Hindlimb muscle (tissue), 1 donor: ENCODE results near the gene KIF14. TPM values are rescaled to one million over a fixed set of nuclear protein-coding genes. Genes with fewer than 3 reads are reported as not detected.
A peak's percentile ranks its signal among the peaks of the same experiment; 100 is the strongest.

ENCODE experiments used
- DNase-seq: peaks from one replicate; pipeline ENCODE4 v3.0.0-alpha.2; 2013
- polyA plus RNA-seq: library from polyadenylated mRNA; unstranded; fragments of 120-200 nt; gene quantifications from one replicate; pipeline ENCODE4 v1.2.1, GENCODE V29; 2013; ENCODE audit not compliant: insufficient read length

The KIF14 gene, protein sequence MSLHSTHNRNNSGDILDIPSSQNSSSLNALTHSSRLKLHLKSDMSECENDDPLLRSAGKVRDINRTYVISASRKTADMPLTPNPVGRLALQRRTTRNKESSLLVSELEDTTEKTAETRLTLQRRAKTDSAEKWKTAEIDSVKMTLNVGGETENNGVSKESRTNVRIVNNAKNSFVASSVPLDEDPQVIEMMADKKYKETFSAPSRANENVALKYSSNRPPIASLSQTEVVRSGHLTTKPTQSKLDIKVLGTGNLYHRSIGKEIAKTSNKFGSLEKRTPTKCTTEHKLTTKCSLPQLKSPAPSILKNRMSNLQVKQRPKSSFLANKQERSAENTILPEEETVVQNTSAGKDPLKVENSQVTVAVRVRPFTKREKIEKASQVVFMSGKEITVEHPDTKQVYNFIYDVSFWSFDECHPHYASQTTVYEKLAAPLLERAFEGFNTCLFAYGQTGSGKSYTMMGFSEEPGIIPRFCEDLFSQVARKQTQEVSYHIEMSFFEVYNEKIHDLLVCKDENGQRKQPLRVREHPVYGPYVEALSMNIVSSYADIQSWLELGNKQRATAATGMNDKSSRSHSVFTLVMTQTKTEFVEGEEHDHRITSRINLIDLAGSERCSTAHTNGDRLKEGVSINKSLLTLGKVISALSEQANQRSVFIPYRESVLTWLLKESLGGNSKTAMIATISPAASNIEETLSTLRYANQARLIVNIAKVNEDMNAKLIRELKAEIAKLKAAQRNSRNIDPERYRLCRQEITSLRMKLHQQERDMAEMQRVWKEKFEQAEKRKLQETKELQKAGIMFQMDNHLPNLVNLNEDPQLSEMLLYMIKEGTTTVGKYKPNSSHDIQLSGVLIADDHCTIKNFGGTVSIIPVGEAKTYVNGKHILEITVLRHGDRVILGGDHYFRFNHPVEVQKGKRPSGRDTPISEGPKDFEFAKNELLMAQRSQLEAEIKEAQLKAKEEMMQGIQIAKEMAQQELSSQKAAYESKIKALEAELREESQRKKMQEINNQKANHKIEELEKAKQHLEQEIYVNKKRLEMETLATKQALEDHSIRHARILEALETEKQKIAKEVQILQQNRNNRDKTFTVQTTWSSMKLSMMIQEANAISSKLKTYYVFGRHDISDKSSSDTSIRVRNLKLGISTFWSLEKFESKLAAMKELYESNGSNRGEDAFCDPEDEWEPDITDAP (N-terminal part only)
- polyA plus RNA-seq, result 2.1 TPM

DNA sequence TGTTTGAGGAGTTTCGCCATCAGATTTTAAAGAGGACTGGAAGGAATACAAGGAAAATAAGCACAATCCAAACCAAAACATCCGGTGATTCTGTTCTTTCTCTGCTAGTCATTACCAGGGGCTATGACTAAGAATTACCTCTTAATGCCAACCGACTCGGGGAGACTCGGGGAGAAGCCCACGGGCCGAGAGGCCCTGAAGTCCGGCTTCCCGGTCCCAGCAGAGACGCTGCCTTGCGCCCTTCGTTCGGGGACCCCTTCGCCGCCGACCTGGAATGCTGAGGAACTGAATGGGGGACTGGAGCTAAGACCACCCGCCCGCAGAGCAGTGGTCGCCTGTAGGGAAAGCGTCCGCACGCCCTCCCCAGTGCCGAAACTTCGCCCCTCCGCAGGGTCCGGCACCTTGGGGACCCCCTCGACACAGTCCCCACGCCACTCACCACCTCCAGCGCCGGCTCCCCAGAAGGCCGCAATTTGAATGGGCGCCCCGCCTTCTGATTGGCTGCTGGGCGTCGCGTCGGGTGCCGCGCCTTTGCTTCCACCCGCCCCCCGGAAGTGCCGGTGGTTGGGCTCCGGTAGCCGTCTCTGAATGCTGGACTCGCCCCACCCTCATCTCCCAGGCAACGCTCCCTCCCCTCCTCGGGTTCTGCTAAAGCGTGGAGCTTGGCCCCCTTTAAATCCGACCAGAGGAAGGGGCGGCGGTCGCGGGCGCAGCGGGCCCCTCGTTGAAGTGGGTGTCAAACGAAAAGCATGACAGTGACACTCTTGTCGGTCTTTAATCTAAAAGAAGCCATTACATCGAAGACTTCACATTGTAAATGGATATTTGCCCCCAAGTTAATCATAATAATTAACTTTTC, at the start of gene KIF14:
TSS of gene KIF14 (minus strand) at position 479 of the 859 bp plus-strand sequence. CDS start 2,028 bp downstream, outside the sequence.
- DNase-seq, result peak; percentile 92

DNA sequence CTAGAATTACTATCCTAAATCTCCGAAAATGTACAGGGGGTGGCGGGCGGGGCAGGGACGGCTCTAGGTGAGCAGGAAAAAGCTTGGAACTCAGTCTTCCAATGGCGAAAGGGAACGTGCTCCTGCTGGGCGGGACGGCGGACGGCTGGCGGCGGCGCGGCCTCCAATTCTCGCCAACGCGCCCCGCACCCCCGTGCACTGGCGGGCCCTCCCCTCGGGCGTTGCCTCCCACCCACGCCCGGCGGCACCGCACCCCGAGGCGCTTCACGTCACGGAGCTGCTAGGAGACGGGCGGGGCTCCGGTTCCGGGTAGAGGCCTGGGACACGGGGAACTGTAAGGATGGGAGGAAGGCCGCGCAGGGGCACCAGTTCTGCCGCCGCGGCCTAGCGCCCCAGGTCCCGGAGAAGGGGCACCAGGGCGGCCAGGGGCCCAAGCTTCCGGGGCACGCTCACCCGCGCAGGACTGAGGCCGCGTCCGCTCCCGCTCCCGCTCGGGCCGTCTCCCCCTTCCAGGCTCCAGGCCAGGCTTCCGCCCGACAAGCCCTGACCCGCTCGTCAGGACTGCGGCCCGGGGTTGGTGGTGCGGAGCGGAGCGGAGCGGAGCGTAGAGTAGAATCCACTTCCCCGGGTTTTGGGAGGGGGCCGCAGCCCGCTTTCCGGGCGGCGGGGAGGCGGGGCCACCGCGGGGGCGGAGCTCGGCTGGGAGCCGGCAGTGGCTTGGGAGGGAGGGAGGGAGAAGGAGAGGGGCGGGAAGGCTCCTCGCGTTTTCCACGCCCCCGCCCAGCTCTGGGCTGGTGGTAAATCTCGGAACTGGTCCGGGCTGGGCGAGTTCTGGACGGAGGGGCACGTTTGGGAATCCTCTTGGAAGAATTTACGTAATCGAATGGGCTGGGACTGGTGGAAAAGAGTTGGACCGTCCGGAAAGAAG, 49.0 kb upstream of the KIF14 start, which contains the start of gene DDX59:
TSS of gene DDX59 (minus strand) at position 594 of the 928 bp plus-strand sequence. CDS start 3,167 bp downstream, outside the sequence.
- peak; percentile 97 for DNase-seq

DNA sequence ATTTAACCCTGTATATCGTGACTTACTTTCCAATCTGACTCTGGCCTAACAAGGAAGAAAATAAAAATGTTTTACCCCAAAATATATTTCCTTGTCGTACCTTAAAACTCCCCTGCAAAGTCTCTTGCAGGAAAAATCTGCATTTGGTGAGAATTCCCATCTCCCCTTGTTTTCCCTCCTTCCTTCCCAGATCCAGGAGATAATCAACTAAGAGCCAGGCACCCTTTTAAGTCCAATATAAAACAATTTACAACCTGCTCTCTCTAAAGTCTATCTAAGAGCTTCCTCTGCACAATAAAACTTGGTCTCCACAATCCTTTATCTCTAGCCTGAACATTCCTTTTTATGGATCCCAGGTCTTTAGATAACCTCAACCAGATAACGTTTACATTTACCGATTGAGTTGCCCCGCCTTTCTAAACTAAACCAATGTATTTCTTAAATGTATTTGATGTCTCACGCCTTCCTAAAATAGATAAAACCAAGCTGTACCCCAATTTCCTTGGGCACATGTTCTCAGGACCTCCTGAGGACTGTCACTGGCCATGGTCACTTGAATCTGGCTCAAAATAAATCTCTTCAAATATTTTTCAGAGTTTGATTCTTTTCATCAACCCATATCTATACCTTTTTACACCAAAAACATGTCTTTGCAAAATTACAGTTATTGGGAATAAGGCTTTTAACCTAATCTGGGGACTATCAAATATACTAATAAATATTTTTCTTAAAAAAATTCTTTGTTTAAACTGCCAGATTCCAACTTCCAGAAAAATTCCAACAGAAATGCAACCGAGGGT, 48.2 kb upstream of the KIF14 start:
- no peak for DNase-seq

DNA sequence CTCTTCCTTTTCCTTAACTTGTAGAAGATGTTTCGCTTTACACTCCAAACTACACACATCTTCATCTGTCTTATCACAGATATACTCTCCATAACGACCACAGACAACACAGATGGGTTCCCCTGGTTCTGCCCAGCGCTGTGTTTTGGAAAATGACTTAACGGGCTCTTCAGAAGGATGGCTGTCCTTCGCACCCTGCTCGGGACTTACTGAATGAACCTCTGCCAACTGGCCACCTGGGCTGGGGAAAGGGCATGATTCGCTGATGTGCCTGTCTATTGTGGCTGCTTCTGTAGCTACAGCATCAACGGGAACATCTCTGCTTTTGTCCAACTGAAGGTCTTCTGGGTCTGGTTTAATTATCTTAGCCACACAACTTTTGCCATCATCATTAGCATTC, 45.8 kb upstream of the KIF14 start:
- no peak for DNase-seq

DNA sequence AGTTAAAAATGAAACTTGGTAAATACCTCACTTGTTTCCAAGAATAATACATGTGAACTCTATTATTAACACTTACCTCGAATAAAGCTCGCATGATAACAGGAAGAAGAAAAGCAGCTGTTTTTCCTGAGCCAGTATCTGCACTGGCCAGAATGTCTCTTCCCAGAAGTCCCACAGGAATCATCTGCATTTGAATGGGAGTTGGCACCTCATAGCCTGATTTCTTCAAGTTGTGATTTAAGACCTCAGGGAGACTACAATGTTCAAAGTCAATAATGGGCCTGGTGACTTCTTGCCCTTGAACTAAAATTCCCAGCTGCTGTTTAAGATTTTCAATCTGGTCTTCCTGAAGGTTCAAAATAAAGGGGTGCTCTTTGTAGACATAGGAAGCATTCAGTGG, 45.3 kb upstream of the KIF14 start:
- DNase-seq, result no peak

DNA sequence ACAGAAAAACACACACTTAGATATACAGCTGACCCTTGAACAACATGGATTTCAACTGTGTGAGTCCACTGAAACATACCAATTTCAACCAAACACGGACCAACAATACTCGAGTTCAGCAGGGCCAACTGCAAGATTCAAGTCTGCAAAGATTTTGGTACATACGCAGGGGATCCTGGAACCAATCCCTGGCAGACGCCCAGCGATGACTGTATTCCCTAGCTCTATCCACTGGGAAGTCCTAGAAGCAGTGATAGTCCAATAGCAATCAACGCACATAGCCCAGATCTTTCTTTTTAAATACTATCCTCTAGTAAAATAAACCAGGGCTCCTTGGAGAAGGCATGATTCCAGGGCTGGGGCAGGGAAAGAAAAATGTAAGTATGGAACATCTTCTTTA, 40.2 kb upstream of the KIF14 start:
- no peak for DNase-seq

DNA sequence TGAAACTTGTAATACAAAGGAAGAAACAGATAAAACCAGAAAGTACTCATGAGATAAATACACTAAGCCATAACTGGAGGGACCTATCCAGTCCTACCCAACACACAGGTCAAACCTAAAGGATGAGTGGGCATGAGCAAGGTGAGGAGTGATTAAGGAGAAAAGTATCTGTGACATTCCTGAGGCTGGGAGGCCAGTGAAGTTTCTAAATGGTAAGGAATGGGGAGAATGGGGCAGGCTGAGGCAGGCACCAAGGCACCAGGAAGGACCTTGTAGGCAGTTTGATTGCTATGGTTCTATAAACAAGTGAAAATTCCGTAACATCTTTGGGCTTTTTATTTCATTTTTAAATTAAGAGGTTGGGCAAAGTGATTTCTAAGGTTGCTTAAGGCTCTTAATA, 38.7 kb upstream of the KIF14 start:
- no peak for DNase-seq

DNA sequence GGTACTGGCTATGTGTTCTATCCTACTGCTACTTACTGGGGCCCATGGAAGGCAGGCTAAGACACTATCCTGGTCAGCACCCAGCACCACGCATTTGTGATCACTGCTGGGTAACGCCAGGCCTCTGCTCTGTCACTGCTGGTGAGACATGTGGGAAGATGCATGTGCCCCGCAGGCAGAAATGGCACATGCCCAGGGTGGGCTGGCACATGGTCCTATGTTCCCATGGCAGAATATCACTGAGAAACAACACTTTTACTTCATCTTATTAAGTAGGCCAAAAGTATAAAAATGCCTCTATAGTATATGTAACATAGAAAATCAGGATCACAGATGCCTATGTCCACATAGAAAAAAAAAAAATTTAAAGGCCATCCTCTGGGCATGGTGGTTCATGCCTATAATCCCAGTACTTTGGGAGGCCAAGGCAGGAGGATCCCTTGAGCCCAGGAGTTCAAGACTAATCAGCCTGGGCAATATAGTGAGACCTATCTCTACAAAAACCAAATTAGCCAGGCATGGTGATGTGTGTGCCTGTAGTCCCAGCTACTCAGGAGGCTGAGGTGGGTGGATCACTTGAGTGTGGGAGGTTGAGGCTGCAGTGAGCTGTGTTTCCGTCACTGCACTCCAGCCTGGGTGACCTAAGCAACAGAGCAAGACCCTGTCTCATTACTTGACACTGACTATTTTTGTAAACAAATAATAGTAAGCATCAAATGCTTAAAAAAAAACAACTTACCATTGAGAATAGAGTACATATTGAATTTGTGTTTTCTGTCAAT, 37.7 kb upstream of the KIF14 start:
- DNase-seq, result no peak

DNA sequence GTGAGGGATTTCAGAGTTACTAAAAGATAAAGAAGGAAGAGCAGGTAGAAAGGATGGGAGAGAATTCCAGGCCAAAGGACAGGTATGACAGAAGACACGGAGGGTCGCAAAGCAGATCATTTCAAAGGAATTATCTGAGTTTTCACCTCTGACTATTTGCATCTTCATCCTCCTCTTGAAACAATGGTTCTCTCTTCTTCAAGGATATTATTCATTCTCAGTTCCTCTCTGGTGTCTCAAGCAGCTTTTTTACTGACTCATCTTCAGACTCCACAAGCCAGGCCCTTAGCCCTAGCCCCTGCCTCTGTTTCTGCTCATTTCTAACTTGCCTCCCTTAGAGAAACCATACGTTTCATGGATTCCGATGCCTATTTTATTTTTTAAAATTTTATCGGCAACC, 34.1 kb upstream of the KIF14 start:
- DNase-seq, result no peak

DNA sequence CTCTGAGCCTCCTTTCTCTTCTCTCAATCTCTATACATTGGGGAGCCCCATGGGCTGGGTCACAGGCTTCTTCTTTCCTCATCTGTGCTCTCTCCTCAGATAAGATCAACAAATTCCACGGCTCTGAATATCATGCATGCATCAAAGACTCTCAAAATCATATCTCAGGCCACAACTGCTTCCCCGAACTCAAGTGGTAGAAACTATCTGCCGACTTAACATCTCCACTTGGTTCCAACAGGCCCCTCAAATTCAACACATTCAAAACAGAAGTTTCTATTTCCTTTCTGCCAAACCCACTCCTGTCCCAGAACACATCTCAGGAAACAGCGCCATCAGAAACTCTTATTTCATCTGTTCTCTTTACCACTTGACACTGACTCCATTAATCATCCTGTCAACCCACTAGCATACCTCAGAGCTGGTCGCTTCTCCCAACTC, 32.5 kb upstream of the KIF14 start:
- no peak for DNase-seq

DNA sequence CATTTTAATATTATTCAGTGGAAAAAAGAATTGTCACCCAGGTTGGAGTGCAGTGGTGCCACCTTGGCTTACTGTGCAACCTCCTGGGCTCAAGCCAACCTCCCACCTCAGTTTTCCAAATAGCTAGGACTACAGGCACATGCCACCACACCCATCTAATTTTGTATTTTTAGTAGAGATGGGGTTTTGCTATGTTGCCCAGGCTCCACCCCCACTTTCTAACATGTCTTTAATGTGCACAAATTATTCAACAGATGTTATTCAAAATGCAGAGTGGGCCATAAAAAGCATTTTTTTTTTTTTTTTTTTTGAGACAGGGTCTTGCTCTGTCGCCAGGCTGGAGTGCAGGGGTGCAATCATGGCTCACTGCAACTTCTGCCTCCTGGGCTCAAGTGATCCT, 31.8 kb upstream of the KIF14 start:
- no peak for DNase-seq

DNA sequence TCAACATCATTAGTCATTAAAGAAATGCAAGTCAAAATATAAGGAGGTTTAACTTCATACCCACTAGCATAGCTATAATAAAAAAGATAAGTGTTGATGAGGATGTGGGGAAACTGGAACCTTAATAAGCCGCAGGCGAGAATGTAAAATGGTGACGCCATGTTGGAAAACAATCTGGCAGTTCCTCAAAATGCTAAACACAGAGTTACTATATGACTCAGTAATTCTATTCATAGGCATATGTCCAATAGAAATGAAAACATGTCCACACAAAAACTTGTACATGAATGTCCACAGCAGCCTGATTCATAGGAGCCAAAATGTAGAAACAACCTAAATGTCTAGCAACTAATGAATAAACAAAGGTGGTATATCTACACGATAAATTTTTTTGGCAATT, 26.0 kb upstream of the KIF14 start:
- no peak for DNase-seq

DNA sequence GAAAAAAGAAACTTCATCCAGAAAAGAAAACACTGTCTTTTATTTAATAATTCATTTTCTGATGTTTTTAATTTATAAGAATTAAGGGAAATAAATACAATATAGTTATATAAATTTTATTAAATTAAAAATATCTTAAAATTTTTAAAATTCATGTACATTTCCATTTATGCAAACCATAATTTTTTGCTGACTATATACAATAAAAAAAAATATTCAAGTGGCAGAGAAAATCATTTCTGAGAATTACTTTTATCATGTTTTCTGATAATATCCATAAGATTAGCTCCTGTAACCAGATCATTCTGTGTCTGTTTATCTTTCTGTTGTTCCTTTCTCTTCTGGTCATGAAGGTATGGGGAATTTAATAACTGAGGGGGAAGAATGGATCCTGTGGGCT, 23.5 kb upstream of the KIF14 start:
- no peak for DNase-seq

DNA sequence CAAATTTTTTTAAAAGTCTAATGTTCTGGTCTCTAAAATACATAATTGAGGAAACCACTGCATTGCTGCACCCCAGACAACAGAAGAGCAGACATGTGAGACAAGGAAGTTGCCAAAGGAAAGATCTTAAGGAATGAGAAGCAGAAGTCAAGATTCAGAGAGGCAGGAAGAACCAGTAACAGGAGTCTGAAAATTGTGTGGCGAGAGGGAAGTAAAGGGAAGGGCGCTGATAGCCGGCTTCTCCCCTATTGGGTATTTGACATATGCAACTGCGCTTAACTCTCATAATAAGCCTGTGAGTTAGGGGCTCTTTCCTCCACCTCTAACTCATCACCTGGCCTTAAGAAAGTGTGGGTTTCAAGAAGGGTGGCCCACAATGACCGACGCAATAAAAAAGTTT, 21.9 kb upstream of the KIF14 start:
- DNase-seq, result no peak

DNA sequence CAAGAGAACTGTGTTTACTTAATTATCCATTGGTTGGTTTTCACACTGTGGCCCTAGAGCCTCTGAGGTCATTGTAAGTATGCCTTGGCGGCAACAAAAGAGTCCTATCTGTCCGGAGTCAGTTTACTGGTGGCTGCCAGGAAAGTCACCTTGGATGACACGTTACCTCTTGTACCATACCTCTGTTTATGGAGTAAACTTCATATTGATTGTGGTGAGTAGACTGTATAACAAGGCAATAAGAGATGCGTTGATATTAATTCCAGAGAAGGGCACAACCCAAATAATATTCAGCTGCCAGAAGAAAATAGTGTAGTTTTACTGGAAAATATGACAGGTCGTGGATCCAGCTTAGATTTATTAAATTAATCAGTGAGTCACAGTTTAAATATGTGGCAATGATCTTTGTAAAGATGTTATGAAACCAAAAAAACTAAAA, 20.4 kb upstream of the KIF14 start:
- DNase-seq, result no peak

DNA sequence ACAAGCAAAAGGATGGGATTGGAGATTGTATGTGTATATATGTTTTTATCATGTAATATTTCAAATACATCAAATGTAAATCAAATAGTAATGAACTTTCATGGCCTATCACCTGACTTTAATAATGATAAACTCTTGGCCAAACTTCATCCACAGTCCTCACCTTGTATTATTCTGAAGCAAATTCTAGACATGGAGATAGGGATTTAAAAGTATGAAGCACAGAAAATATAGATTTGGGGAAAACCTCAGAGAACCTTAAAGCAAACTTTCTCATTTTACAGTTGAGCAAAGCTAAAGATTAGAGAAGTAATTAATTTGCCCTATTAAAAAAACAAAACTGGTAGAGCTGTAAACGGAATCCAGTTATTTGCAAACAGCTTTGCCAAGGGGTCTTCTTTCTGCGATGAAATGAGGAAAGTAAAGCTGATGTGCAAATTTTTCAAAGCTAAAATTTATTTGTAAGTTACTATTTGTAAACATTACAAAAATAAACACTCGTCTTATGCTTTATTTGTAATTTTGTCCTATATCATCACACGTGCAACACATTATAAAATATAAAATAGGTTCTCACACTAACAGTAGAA, 19.9 kb upstream of the KIF14 start:
- DNase-seq, result no peak

DNA sequence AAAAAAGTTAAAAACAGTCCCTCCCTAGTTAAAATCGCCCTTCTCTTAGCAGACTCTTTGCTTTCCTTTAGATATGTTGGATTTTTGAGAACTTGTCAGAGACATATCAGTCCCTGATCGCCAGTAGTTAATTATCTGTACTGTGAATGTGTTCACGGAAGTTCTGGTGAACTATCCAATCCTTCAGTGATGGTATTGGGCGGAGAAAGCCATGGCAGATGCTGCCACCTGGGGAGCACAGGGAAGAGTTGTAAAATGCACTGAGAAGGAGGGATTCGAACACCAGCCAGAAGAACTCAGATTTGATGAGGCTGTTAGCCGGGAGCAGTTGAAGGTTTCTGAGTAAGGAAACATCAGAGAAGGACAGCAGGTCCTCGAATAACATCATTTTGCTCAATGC, 17.5 kb upstream of the KIF14 start:
- DNase-seq, result no peak

DNA sequence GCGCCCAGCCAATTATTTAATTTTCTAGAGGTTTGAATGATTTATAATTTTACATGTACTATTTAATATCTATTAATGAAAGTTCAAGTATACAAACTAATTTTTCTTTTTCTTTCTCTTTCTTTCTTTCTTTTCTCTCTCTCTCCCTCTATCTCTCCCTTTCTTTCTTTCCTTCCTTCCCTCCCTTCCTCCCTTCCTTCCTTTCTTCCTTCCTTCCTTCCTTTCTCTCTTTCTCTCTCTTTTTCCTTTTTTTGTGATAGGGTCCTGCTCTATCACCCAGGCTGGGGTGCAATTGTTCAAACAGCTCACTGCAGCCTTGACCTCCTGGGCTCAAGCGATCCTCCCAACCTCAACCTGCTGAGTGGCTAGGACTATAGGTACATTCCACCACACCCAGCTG, 16.1 kb upstream of the KIF14 start:
- DNase-seq, result no peak
